HL-60 (cell line): ENCODE data around the gene LY6G5C. TPM values are rescaled to one million over a fixed set of nuclear protein-coding genes. Genes with fewer than 3 reads are reported as not detected.

Experiments used
- DNase-seq, 2 experiments: peaks; one replicate each; pipeline ENCODE4 v3.0.0-alpha.2; 2010 to 2020; ENCODE audit warnings: low read depth in 1 of 2, low spot score in 1 of 2
- H3K27ac ChIP-seq: fragments of 250-450 bp; sonication (Bioruptor Pico); replicated peaks from 2 replicates; pipeline ENCODE4 v1.5.1; 2020; ENCODE audit warnings: mild to moderate bottlenecking, moderate library complexity
- H3K27me3 ChIP-seq: fragments of 250-450 bp; sonication (Bioruptor Pico); 2 replicates; pipeline ENCODE4 v1.5.1; 2021; ENCODE audit warnings: mild to moderate bottlenecking, moderate library complexity; ENCODE audit not compliant: insufficient read depth, poor library complexity, severe bottlenecking
- H3K4me3 ChIP-seq: replicated peaks from 2 replicates; pipeline ENCODE4 v1.5.1; 2011; ENCODE audit warnings: mild to moderate bottlenecking, control low read depth, low read length; ENCODE audit not compliant: insufficient read depth
- CTCF ChIP-seq: IDR thresholded peaks from one replicate; pipeline ENCODE4 v1.5.1; 2011; ENCODE audit warnings: low read length, control low read depth, inconsistent platforms; ENCODE audit not compliant: insufficient read depth
- GABPA ChIP-seq: IDR thresholded peaks from 2 replicates; pipeline ENCODE4 v1.6.1; 2012; ENCODE audit warnings: low read depth
- POLR2AphosphoS5 ChIP-seq: IDR thresholded peaks from 2 replicates; pipeline ENCODE4 v1.6.1; 2012; ENCODE audit warnings: low read depth
- REST ChIP-seq: IDR thresholded peaks from 2 replicates; pipeline ENCODE4 v1.6.1; 2012; ENCODE audit warnings: low read depth; ENCODE audit not compliant: insufficient replicate concordance
- SPI1 ChIP-seq: IDR thresholded peaks from 2 replicates; pipeline ENCODE4 v1.6.1; 2012; ENCODE audit warnings: low read depth, mild to moderate bottlenecking, borderline replicate concordance
- microRNA-seq: library from miRNA; unstranded; fragments of <30 nt; microRNA quantifications from one replicate; pipeline ENCODE4, GENCODE V29; 2018

Gene LY6G5C

GRCh38 chr6:31627690-31628287, 53.1 kb downstream of the LY6G5C start:
- DNase-seq = no peak
- Histone ChIP-seq H3K27me3 (no peaks in the 10 kb centered on the region), H3K27ac (no peak overlapping the region), H3K4me3 (no peak overlapping the region)
- TF ChIP-seq GABPA (no peak), CTCF (no peak), REST (no peak), SPI1 (no peak), POLR2AphosphoS5 (no peak; the same call in 1 of the 2 replicates)

- TF ChIP-seq SPI1 (no peak), REST (no peak), CTCF (no peak), GABPA (no peak), POLR2AphosphoS5 (no peak)
- DNase-seq = no peak
- no peak overlapping the region for H3K27ac ChIP-seq
- H3K27me3 ChIP-seq = no peaks in the 10 kb centered on the region
- H3K4me3 ChIP-seq = no peak overlapping the region
Observed at GRCh38 chr6:31626952-31627351, 53.9 kb downstream of the LY6G5C start.

Small RNA genes lying within 50 kb of the gene (microRNA-seq; reads per million reads assigned to microRNA genes)
- gene MIR4646 = 2.4 reads per million
- gene MIR6832 = not detected
